Endothelial cell (in vitro differentiated cells): ENCODE measurements around the gene CCDC77. TPM values are rescaled to one million over a fixed set of nuclear protein-coding genes. Genes with fewer than 3 reads are reported as not detected.

Source experiments
- DNase-seq: peaks from one replicate; pipeline ENCODE4 v3.0.0; 2021; ENCODE audit warnings: low spot score
- H3K27ac Mint-ChIP-seq: one replicate; pipeline ENCODE4 v1.8.0; 2021; ENCODE audit warnings: mixed read lengths, inconsistent platforms; ENCODE audit not compliant: unreplicated experiment
- H3K27me3 Mint-ChIP-seq: one replicate; pipeline ENCODE4 v1.8.0; 2021; ENCODE audit warnings: mild to moderate bottlenecking, moderate library complexity, mixed read lengths, inconsistent platforms; ENCODE audit not compliant: unreplicated experiment
- H3K36me3 Mint-ChIP-seq: one replicate; pipeline ENCODE4 v1.8.0; 2021; ENCODE audit warnings: mild to moderate bottlenecking, low read depth, mixed read lengths, inconsistent platforms; ENCODE audit not compliant: unreplicated experiment
- H3K4me1 Mint-ChIP-seq: one replicate; pipeline ENCODE4 v1.8.0; 2021; ENCODE audit warnings: mild to moderate bottlenecking, mixed read lengths, inconsistent platforms; ENCODE audit not compliant: unreplicated experiment
- H3K4me3 Mint-ChIP-seq: one replicate; pipeline ENCODE4 v1.8.0; 2021; ENCODE audit warnings: mild to moderate bottlenecking, mixed read lengths, inconsistent platforms; ENCODE audit not compliant: unreplicated experiment
- H3K9me3 Mint-ChIP-seq: one replicate; pipeline ENCODE4 v1.8.0; 2021; ENCODE audit warnings: mixed read lengths, inconsistent platforms; ENCODE audit not compliant: unreplicated experiment
- CTCF ChIP-seq: fragments of 200-600 bp; sonication (generic); IDR thresholded peaks from one replicate; pipeline ENCODE4 v1.5.0; 2021; ENCODE audit warnings: antibody characterized with exemption; ENCODE audit not compliant: unreplicated experiment
- total RNA-seq: library from RNA; stranded (reverse); fragmentation: NEBNext Ultra II Directional; extraction: Animal tissue kit (Norgen Biotek cat#: 25700); gene quantifications from one replicate; pipeline ENCODE4 v1.2.1, GENCODE V29; 2021; ENCODE audit not compliant: unreplicated experiment

Gene CCDC77
- total RNA-seq, 1 donor from 2014 or later = 13.3 TPM

DNA sequence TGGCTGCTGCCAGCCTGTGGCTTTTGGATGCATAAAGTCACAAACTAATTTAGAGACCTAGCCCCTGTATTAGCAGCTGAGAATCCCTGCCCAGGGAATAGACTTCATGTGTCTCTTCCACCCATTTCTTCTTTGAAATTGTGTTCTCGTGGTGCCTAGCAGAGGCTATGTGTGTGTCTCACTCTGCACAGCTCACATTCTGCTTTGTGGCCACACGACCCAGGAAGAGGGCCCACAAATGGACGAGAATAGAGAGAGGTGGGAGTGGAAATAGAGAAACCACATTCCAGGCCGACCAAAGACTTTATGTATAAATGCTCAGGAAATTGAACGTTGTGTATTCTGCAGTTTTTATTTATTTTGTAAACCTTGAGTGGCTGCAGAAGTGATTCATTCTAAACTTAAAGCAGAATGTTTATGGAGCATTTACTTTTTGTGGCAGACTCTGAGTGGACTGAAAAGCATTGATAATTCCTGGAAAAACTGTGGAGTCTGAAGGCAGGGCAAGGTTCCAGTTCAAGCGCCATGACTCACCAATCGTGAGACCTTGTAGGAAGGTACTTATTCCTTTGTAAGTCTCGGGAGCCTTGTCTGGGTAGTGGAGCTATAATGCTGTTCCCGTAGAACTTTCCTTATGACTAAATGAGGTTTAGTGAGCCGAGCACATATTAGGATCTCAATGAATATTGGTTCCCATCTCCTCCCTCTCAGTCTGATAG, 67.4 kb downstream of the CCDC77 start:
- Mint-ChIP-seq H3K27me3 (peaks cover 1% of the 10 kb centered on the region), H3K27ac (no peak overlapping the region), H3K4me3 (no peak overlapping the region), H3K9me3 (no peaks in the 10 kb centered on the region), H3K4me1 (peaks cover 6% of the 10 kb centered on the region), H3K36me3 (no peaks in the 10 kb centered on the region)
- no peak for DNase-seq
- no peak for TF ChIP-seq CTCF

DNA sequence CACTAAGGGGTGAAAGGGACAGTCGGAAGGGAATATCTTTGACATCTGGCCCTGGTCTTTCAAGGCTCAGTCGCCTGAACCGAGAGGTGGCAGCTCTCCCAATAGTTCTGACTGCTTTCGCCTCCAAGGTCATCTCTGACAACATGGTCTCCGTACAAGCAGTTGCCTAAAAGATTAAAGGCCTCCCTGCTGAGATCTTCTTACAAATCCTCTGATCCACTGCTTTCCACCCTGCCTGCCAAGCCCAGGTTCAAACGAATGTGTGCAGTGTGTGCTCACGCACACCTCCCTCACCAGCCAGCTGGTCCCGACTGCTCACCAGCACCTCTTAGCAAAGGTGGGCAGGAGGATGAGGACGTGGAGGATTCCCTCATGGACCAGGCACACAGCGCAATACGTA, 68.7 kb downstream of the CCDC77 start:
- Mint-ChIP-seq H3K4me3 (no peak overlapping the region), H3K27ac (no peak overlapping the region), H3K4me1 (peaks cover 12% of the 10 kb centered on the region), H3K27me3 (peaks cover 3% of the 10 kb centered on the region), H3K36me3 (no peaks in the 10 kb centered on the region), H3K9me3 (no peaks in the 10 kb centered on the region)
- no peak for DNase-seq
- no peak for TF ChIP-seq CTCF

GRCh38 chr12:473198-473597, 71.8 kb downstream of the CCDC77 start:
- peaks cover 17% of the 10 kb centered on the region for H3K4me1 Mint-ChIP-seq
- H3K27me3 Mint-ChIP-seq = peaks cover 1% of the 10 kb centered on the region
- H3K36me3 Mint-ChIP-seq = no peaks in the 10 kb centered on the region
- no peak for TF ChIP-seq CTCF
- no peak overlapping the region for H3K4me3 Mint-ChIP-seq
- no peaks in the 10 kb centered on the region for H3K9me3 Mint-ChIP-seq
- H3K27ac Mint-ChIP-seq = no peak overlapping the region
- no peak for DNase-seq

GRCh38 chr12:473863-474577, 72.6 kb downstream of the CCDC77 start:
- Mint-ChIP-seq H3K27me3 (peaks cover 1% of the 10 kb centered on the region), H3K27ac (peak overlapping the region; percentile 11), H3K9me3 (no peaks in the 10 kb centered on the region), H3K36me3 (no peaks in the 10 kb centered on the region), H3K4me1 (peaks cover 17% of the 10 kb centered on the region), H3K4me3 (no peak overlapping the region)
- DNase-seq = no peak
- no peak for TF ChIP-seq CTCF

GRCh38 chr12:475286-475685, 73.8 kb downstream of the CCDC77 start:
- DNase-seq = no peak
- no peak for TF ChIP-seq CTCF
- no peaks in the 10 kb centered on the region for H3K36me3 Mint-ChIP-seq
- H3K4me1 Mint-ChIP-seq = peaks cover 17% of the 10 kb centered on the region
- no peak overlapping the region for H3K4me3 Mint-ChIP-seq
- peaks cover 3% of the 10 kb centered on the region for H3K27me3 Mint-ChIP-seq
- H3K9me3 Mint-ChIP-seq = no peaks in the 10 kb centered on the region
- no peak overlapping the region for H3K27ac Mint-ChIP-seq
